Urothelium cell line (cell line): ENCODE measurements around the gene CHD1L.
"Not testable (repeated sequence)": the region's sequence is repeated elsewhere in the genome, so short reads cannot be mapped to it uniquely, and the experiment has no call there.

Experiments used
- DNase-seq: peaks from one replicate; pipeline ENCODE4 v3.0.0; 2011; ENCODE audit warnings: low spot score, mixed read lengths
- FAIRE-seq: peaks from 2 replicates; lab custom pipeline; 2011; peaks lifted over from hg19 to GRCh38; lab: Jason Lieb, UNC

Gene CHD1L

DNA sequence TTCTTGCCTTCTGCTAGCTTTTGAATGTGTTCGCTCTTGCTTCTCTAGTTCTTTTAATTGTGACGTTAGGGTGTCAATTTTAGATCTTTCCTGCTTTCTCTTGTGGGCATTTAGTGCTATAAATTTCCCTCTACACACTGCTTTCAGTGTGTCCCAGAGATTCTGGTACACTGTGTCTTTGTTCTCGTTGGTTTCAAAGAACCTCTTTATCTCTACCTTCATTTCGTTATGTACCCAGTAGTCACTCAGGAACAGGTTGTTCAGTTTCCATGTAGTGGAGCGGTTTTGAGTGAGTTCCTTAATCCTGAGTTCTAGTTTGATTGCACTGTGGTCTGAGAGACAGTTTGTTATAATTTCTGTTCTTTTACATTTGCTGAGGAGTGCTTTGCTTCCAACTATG is 11.5 kb upstream of the CHD1L start:
- not testable (repeated sequence) for FAIRE-seq, DNase-seq

DNA sequence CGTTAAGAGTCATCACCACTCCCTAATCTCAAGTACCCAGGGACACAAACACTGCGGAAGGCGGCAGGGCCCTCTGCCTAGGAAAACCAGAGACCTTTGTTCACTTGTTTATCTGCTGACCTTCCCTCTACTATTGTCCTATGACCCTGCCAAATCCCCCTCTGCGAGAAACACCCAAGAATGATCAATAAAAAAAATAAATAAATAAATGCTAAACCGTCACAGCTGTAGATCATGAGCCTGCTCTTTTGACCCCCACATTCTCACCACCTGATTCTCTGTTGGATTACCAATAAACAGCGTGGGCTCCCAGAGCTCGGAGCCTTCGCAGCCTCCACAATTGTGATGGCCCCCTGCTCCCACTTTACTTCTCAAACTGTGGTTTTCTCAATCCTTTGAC is 8.6 kb upstream of the CHD1L start:
- FAIRE-seq, DNase-seq: not testable (repeated sequence)

DNA sequence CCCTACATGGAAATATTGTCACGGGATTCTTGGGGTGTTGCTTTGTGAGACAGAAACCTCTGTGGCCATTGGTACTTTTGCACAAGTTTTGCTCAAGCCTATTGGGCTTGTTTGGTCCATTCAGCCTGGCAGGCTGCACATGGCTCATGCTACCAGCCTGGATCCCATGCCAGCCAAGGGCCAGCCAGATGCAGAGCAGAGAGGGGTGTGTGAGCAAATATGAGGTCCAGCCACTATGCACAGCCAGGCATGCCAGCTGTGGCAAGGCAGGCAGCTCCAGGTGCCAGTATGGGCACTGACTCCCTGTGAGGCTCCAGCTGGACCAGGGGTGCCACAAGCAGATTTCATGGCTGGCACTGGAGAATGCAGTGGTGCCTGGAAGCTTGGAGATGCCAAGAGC is 6.7 kb upstream of the CHD1L start:
- DNase-seq = no peak
- no peak for FAIRE-seq

DNA sequence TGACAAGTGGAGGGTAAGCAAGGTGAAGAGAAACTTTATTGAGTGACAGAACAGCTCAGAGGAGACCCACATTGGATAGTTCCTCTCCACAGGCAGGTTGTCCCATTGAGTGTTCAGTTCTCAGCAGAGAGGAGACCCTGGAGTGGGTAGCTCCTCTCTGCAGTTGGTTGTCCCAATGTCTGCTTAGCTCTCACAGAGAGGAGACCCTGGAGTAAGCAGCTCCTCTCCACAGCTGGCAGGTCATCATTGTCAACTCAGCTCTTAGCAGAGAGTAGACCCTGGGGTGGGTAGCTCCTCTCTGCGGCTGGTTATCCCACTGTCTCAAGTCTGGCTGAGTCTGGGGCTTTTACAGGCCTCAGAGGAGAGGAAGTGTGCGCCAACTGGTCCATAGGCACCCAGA is 6.0 kb upstream of the CHD1L start:
- no peak for FAIRE-seq
- no peak for DNase-seq

- FAIRE-seq (no peak), DNase-seq (no peak)
These were observed 5.3 kb upstream of the CHD1L start for GRCh38 chr1:147236959-147237791.

DNA sequence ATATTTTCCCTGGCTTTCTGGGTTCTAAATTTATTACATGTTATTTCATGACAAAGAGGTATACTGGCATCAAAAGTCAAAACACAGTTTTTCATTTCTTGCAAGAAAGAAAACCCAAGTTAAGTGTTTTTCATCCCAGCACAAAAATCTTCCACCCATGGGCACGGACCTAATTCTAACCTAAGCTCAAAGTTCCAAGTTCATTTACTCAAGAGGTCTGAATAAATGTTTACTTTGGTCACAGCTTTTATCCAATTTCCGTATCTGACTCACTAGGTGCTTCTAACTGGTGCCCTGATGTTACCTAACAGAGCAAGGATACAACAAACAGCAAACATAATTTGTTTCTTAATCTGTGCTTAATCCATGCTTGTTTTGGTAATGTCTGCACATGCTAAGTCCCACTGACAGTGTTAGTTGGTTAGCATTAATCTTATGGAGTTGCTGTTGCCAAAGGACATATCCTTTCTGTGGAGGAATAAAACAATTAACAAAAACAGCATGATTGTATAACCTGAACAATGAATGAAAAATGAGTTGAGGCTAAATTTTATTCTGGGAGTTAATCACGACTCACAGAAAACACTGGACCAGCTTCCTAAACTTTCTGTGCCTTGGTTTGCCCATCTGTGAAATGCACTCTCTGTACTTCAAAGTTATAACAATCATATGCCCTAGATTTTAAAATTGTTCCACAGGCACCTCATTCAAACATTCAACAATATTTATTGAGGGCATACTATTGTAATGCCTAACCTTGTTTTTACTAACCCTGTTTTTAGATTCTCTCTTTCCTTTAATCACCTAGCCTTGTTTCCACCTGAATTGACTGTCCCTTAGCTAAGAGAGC is 4.2 kb upstream of the CHD1L start:
- FAIRE-seq (no peak), DNase-seq (no peak)

GRCh38 chr1:147238925-147239820 is 3.3 kb upstream of the CHD1L start:
- DNase-seq = no peak
- no peak for FAIRE-seq

- not testable (repeated sequence) for FAIRE-seq, DNase-seq
These were observed 2.3 kb upstream of the CHD1L start for GRCh38 chr1:147240131-147240721.

- FAIRE-seq (no peak), DNase-seq (no peak)
These were observed 493 bp upstream of the CHD1L start for GRCh38 chr1:147241934-147242448.

- DNase-seq (peak; percentile 34), FAIRE-seq (no peak)
These were observed 773 bp downstream of the CHD1L start for GRCh38 chr1:147243228-147243685.

DNA sequence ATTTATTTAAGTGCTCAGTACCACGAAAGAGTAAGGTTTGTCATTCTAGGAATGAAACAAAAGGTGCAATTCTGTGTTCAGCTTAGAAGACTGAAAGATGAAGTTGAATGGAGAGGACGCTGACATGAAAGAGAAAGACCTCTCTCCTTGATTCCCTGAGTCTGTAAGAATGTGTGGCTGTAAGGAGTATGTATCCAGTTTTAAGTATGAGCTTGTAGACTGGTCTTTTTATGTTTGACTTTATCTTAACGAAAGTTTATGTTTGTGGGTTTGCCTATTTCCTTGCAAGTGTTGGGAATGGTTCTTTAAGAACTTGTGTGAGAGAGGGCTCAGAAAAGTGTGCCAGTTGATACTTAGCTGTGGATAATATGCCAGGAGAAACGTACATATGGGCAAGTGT is 1.4 kb downstream of the CHD1L start:
- FAIRE-seq (no peak), DNase-seq (no peak)

GRCh38 chr1:147245129-147245528 is 2.6 kb downstream of the CHD1L start:
- DNase-seq = no peak
- FAIRE-seq = no peak

- no peak for DNase-seq
- no peak for FAIRE-seq
These were observed 3.1 kb downstream of the CHD1L start for GRCh38 chr1:147245586-147246021.

DNA sequence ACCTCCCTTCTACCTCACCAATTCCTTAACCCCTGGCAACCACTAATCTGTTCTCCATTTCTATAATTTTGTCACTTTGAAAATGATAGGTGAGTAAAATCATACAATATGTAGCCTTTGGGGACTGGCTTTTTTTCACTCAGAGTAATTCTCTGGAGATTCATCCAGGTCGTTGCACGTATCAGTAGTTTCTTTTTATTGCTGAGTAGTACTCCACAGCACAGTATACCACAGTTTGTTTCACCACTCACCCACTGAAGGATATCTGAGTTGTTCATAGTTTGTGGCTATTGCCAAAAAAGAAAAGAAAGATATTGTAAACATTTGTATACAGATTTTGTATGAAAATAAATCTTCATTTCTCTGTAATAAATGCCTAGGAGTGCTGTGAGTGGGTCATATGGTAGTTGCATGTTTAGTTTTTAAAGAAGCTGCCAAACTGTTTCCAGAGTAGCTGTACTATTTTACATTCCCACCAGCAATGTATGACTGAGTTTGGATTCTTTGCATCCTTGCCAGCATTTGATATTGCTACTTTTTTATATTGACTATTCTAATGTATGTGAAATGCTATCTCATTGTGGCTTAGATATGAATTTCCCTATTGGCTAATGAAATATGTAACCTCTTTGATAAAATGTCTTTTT is 3.7 kb downstream of the CHD1L start:
- FAIRE-seq = no peak
- DNase-seq = no peak

DNA sequence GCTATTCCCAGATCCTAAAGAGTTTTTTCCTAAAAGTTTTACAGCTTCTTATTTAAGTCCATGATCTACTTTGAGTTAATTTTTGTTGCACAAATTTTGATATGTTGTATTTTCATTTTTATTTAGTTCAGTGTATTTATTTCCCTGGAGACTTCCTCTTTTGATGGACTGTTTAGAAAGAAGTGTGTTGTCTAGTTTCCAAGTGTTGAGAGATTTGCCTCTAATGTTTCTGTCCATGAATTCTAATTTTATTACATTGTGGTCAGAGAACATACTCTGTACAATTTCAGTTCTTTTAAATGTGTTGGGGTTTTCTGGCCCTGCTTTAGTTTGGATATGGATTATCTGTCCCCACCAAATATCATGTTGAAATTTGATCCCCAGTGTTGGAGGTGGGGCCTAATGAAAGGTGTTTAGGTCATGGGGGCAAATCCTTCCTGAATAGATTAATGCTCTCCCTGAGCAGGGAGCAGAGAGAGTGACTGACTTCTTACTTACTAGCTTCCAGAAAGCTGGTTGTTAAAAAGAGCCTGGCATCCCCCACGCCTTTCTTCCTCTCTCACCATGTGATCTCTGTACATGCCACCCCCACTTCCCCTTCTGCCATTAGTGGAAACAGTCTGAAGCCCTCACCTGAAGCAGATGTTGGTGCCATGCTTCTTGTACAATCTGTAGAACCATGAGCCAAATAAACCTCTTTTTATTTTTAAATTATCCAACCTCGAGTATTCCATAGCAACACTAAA is 4.6 kb downstream of the CHD1L start:
- FAIRE-seq = no peak
- DNase-seq = no peak

DNA sequence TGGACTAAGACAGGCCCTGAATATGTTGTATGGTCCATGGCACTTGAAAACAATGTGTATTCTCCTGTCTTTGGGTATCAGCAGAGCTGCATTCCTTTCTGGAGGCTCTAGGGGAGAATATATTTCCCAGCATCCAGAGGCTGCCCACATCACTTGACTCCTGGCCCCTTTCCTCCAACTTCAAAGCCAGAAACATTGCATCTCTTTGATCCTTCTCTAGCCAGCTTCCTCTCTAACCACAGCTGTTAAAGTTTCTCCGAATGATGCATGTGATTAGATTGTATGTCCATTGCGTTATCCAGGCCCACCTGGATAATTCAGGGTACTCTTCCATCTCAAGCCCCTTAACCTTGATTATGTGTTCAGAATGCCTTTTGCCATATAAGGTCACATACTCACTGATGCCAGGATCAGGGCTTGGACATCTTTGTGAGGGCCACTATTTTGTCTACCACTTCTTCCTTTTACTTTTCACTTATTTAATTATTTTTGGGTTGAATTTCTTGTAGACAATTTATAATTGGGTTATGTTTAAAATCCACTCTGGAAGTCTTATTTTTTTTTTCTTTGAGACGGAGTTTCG is 5.3 kb downstream of the CHD1L start:
- no peak for DNase-seq
- no peak for FAIRE-seq

DNA sequence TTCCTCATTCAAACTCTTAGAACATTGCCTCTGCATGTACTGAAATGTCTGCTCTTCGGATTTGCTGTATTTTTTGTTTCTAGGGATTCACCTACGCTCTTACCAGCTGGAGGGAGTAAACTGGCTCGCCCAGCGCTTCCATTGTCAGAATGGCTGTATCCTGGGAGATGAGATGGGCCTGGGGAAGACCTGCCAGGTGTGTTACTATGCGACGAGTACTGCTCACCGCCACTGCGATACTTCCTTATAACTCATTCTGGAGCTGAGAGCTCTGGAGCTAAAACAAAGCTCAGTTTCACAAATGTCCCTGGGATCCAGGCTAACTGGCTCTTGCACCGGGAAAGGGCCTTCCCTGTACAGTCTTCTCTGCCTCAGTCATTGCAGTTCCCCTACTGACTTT is 10.1 kb downstream of the CHD1L start:
- DNase-seq (no peak), FAIRE-seq (no peak)

- FAIRE-seq (no peak), DNase-seq (no peak)
These were observed 18.5 kb downstream of the CHD1L start for GRCh38 chr1:147260956-147261355.
